Stimulated activated CD4-positive, alpha-beta T cell treated with anti-CD3 and anti-CD28 coated beads, TNF-alpha, amount 100 ng/mL, for 24 hours (primary cell): ENCODE measurements around the gene SEC14L1.
"Not testable (repeated sequence)": the region's sequence is repeated elsewhere in the genome, so short reads cannot be mapped to it uniquely, and the experiment has no call there.

Experiments
- DNase-seq, 3 experiments: peaks; one replicate each; pipeline ENCODE4 v3.0.0-alpha.2; 2020; ENCODE audit warnings: low read depth in 3 of 3

Gene SEC14L1

GRCh38 chr17:77140878-77141767 is at the start of gene SEC14L1:
Gene SEC14L1, plus strand, starts transcription at chr17:77140969. Its CDS starts 2,628 bp downstream, at chr17:77143597.
- DNase-seq: peak in 1 of 3 experiments; percentile 11

GRCh38 chr17:77092025-77092424 is 48.7 kb upstream of the SEC14L1 start:
- no peak for DNase-seq

GRCh38 chr17:77095461-77095860 is 45.3 kb upstream of the SEC14L1 start:
- DNase-seq: no peak

GRCh38 chr17:77096570-77097214 is 44.1 kb upstream of the SEC14L1 start:
- no peak for DNase-seq

GRCh38 chr17:77097631-77098180 is 43.1 kb upstream of the SEC14L1 start:
- DNase-seq: no peak

- no peak for DNase-seq
These were observed 41.8 kb upstream of the SEC14L1 start for GRCh38 chr17:77098884-77099545.

GRCh38 chr17:77099997-77100396 is 40.8 kb upstream of the SEC14L1 start:
- DNase-seq: no peak

- no peak for DNase-seq
These were observed 39.0 kb upstream of the SEC14L1 start for GRCh38 chr17:77101521-77102410.

- not testable (repeated sequence) for DNase-seq
These were observed 38.2 kb upstream of the SEC14L1 start for GRCh38 chr17:77102411-77103134.

GRCh38 chr17:77105706-77106105 is 35.1 kb upstream of the SEC14L1 start:
- DNase-seq: no peak

- DNase-seq: no peak
These were observed 33.9 kb upstream of the SEC14L1 start for GRCh38 chr17:77106874-77107358.

GRCh38 chr17:77107506-77108433 is 33.0 kb upstream of the SEC14L1 start:
- DNase-seq: peak in 2 of 3 experiments; percentile 32 to 50

- DNase-seq: no peak
These were observed 31.5 kb upstream of the SEC14L1 start for GRCh38 chr17:77109159-77109759.

GRCh38 chr17:77109764-77110359 is 30.9 kb upstream of the SEC14L1 start:
- no peak for DNase-seq

GRCh38 chr17:77111165-77111933 is 29.4 kb upstream of the SEC14L1 start:
- DNase-seq: not testable (repeated sequence)

GRCh38 chr17:77111934-77112296 is 28.9 kb upstream of the SEC14L1 start:
- DNase-seq: no peak

GRCh38 chr17:77115510-77115909 is 25.3 kb upstream of the SEC14L1 start:
- no peak for DNase-seq

- DNase-seq: no peak
These were observed 24.8 kb upstream of the SEC14L1 start for GRCh38 chr17:77115947-77116346.
